AG04449 (cell line): ENCODE data around the gene CYRIA.

Experiments used
- CTCF ChIA-PET: fragments of 350-600 bp; formaldehyde crosslinking; extraction: SDS; loops from one replicate; lab custom pipeline; 2021; ENCODE audit warnings: antibody characterized with exemption; lab: Yijun Ruan, JAX
- POLR2A ChIA-PET: fragments of 400-600, 350-600 bp; formaldehyde crosslinking; extraction: SDS; loops from one replicate; lab custom pipeline; 2020; ENCODE audit warnings: antibody characterized with exemption, inconsistent platforms; lab: Yijun Ruan, JAX
- DNase-seq: peaks from one replicate; pipeline ENCODE4 v3.0.0-alpha.2; 2010; ENCODE audit warnings: low read depth, low spot score
- H3K4me3 ChIP-seq: 2 replicates; pipeline ENCODE4 v1.5.1; 2011; ENCODE audit warnings: low read depth, mild to moderate bottlenecking, control low read depth, low read length
- TF ChIP-seq, protein P1 (sequence below): IDR thresholded peaks from one replicate; pipeline ENCODE4 v1.5.1; 2011; ENCODE audit warnings: mild to moderate bottlenecking, moderate library complexity, low read length, control low read depth, inconsistent platforms; ENCODE audit not compliant: insufficient read depth; ENCODE audit errors: missing control alignments

The CYRIA gene

DNA sequence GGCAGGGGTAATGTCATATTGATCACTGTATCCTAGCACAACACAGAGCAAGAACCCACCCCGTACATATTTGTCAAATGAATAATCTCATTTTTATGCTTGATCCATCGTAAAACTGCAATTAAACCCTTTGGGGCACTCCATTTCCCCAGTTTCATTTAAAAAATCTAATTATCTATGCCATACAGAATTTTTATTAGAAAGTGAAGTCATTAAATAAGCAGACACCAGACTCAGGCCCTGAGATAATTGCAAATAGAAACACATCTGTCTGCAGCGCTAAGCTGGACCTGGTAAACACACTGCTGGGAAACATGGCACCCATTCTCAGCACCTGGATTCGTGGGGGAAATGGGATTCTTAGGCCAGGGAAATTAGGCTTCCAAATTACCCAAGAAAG, 5.1 kb downstream of the CYRIA start:
- no peak for DNase-seq
- no peak overlapping the region for H3K4me3 ChIP-seq
- CTCF ChIA-PET: no interaction called here
- TF ChIP-seq, protein P1, sequence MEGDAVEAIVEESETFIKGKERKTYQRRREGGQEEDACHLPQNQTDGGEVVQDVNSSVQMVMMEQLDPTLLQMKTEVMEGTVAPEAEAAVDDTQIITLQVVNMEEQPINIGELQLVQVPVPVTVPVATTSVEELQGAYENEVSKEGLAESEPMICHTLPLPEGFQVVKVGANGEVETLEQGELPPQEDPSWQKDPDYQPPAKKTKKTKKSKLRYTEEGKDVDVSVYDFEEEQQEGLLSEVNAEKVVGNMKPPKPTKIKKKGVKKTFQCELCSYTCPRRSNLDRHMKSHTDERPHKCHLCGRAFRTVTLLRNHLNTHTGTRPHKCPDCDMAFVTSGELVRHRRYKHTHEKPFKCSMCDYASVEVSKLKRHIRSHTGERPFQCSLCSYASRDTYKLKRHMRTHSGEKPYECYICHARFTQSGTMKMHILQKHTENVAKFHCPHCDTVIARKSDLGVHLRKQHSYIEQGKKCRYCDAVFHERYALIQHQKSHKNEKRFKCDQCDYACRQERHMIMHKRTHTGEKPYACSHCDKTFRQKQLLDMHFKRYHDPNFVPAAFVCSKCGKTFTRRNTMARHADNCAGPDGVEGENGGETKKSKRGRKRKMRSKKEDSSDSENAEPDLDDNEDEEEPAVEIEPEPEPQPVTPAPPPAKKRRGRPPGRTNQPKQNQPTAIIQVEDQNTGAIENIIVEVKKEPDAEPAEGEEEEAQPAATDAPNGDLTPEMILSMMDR: no peak
- POLR2A ChIA-PET: no interaction called here

DNA sequence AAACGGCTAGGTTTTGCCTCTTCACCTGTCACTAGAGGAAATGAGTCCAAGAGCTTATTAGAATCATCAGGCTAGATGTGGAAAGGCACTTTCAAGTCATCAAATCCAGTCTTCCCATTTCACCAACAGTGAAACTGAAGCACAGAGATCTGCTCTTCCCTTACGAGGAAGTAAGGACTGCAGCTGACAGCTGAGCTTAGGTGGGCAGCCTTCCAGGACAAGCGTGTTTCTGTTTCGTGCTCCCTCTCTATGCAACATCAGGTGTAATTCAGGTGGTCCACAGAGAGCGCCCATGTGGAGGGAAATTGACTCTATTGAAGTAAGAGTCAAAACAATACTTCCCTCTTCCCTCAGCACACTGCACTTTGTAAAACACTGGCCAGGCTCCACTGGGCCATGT, 5.5 kb downstream of the CYRIA start:
- ChIA-PET POLR2A (no interaction called here), CTCF (no interaction called here)
- no peak overlapping the region for H3K4me3 ChIP-seq
- no peak for DNase-seq
- TF ChIP-seq, protein P1: no peak

DNA sequence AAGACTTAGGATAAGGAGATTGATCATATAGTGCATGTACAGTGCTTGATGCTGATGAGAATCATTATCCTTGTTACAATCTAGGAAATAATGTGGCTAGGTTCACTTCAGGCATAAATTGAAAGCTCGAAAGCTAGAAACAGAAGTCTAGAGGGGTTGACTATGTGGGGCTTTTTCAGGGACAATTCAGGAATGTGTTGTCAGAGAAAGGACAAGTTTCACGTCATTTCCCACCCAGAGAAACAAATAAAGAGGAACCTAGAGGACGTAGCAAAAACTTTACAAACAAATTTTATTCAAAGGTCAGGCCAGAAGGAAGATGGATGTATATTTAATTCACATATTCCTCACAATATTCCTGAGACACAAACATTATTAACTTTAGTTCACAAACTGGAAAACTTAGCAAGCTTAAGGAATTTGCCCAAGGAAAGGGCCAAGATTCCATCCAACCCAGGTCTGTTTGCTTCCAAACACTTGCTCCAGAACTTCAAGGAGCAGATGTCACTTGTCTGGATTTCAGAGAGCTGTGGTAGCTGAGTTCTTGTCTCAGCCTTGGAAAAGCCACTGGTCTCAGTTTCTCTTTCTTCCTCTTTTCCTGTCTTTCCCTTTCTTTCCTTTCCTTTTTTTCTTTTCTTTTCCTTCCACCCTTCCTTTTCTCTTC, 7.4 kb downstream of the CYRIA start:
- TF ChIP-seq, protein P1: no peak
- H3K4me3 ChIP-seq: no peak overlapping the region
- no peak for DNase-seq
- ChIA-PET CTCF (no interaction called here), POLR2A (interaction anchor here (0.6 kb wide), 1 partner anchor 508 kb away, joined by 4 read pairs; no protein-coding TSS in a partner anchor)

DNA sequence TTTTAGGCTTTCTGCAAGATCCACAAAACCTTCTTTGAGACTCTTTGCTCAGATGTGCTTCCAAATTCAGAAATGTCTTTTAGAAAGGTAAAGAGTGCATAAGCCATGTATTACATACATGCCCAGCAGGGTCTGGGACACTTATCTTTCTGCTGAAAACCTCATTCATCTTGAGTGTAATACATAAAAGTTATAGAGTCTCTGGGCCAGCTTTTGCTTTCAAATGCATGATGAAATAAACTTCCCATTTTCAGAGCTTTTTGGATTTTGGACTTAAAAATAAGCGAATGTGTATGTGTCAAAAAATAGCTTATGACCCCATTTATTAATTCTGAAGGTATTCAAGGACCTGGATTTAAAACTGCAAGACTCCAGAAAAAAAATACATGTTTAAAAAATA, 8.0 kb downstream of the CYRIA start:
- no peak overlapping the region for H3K4me3 ChIP-seq
- DNase-seq: no peak
- CTCF ChIA-PET: no interaction called here
- TF ChIP-seq, protein P1: no peak
- POLR2A ChIA-PET: no interaction called here

DNA sequence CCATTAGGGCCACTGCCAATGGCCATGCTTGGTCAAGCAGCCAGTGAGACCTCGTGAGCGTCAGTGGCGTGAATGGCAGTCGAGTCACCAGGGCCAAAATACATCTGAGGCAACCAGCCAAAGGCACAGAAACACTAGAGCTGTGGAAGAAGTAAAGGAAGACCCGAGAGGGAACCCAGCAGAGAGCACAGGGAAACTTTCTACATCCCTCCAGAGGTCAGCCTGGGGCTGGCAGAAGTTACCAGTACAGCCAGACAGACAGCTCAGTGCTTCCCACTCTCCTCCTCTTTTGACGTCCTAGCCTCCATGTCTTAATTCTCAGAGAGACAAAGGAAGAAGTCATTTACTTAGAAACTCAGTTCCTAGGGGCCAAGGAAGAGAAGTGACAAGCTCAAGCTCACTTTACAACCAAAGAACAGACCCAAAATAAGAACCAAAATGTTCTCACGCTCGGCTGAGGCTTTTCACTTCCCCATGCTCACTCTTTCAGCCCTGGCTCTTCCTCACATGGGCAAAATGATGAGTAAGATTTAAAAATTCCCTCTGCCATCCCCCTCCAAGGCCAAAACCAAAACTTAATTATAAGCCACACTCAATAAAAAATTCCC, 8.7 kb downstream of the CYRIA start:
- POLR2A ChIA-PET: no interaction called here
- DNase-seq: no peak

More for the DNA sequence above, 8.7 kb downstream of the CYRIA start:
- TF ChIP-seq, protein P1: no peak
- no peak overlapping the region for H3K4me3 ChIP-seq
- CTCF ChIA-PET: no interaction called here
